Stimulated activated CD4-positive, alpha-beta T cell treated with anti-CD3 and anti-CD28 coated beads, Interleukin-15, amount 100 ng/mL, for 48 hours (primary cell): ENCODE measurements around the gene ODAD4.
"Not testable (repeated sequence)": the region's sequence is repeated elsewhere in the genome, so short reads cannot be mapped to it uniquely, and the experiment has no call there.

ENCODE experiments used
- DNase-seq, 2 donors: peaks; one replicate each; pipeline ENCODE4 v3.0.0-alpha.2; 2020; ENCODE audit warnings: low read depth in 2 of 2

Gene ODAD4

DNA sequence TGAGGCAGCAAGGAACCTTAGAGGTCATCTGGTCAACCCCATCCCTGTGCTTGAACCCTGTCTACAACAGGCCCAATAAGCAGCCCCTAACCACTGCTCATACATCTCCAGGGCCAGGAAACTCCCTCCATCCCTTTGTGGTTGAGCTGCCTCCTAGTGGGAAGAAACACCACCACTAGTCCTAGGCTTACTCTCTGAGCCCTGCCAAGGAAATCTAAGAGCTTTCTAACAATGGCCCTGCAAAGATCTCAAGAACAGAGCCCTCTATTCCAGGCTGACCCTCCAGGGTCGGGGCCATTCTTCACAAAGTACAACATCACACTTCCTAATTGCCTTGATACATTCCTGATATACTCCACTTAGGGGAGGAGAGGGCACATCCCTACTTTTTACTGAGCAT is 17.5 kb upstream of the ODAD4 start:
- DNase-seq = no peak

GRCh38 chr17:41913798-41914197 is 16.6 kb upstream of the ODAD4 start:
- no peak for DNase-seq

DNA sequence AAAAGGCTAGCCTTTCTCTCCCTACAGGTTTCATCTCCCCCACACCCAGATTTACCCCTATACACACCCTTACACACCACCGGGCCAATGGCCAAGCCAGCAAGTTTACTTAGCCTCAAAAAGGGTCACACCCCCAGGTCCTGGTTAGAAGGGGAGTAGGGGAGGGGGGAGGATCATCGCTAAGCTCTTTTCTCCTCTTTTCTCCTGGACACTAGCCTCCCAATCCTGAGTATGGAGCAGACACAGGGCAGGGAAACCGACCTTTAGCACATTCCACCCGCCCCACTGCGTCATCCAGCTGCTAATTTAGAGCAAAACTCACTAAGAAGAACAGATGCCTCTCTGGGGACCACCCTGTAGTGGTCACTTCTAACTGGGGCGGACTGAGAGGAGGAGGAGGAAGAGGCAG is 16.1 kb upstream of the ODAD4 start:
- no peak for DNase-seq

GRCh38 chr17:41915020-41915419 is 15.4 kb upstream of the ODAD4 start:
- DNase-seq = no peak

- no peak for DNase-seq
Measured at GRCh38 chr17:41915566-41915965, 14.9 kb upstream of the ODAD4 start.

DNA sequence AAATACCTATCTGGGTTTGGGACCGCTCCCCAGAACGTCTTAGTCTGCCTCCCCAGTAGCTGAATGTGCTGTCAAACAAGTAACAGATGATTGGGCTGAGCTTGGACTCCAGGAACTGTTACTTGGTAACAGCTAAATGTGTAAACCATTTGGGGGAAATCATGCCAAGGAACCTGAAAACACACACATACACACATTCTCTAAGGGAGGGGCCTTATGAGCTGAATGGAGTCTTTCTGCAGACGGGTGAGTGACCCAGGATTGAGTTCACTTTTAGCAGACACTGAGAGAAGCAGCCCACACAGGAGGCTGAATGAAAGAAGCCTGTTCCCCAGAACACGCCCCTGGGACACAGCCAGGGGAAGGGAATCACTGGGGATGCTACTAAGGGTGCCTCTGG is 13.2 kb upstream of the ODAD4 start:
- no peak for DNase-seq

GRCh38 chr17:41917679-41918313 is 12.6 kb upstream of the ODAD4 start:
- DNase-seq = peak in 1 of 2 donors; percentile 19

DNA sequence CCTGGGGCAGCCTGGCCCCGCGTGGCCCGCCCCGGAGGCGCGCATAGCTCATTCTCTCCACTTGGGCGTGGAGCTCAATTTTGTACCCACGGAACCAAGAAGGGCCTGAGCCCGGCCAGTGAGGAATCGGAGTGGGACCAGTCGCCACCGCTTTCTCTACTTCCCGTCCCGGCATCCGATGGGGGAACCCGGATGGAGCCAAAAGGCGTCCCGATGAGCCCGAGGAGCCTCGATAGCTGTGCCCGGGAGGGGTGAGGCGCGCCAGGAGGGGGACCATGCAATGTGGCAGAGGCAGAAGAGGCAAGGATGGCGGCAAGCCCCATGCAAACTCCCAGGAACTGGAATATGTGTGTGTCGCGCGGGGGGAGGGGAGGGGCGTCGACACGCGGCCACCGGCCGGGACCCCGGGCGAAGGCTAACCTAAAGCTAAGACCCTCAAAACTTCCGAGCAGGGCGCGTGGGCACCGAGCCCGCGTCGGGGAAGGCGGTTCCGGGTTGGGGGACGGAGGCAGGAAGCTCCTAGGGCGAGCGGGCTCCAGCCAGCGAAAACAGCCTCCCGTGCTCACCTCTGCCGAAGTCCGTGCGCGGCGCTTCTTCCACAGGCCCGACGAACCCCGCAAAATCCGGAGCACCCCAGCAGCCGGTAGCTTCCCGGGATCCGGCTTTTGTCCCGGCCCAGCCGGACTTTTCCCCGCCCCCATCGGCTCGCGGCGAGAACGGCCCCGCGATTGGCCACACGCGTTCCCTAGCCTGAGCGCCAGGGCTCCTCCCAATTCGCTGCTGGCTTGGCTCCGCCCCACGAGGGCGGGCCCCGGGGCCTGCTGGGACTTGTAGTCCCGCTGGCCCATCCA is 11.9 kb upstream of the ODAD4 start, which contains the start of gene ACLY:
TSS of gene ACLY (minus strand) at position 638 of the 851 bp plus-strand sequence. CDS start 5,078 bp downstream, outside the sequence.
- peak; percentile 93 to 97 for DNase-seq

DNA sequence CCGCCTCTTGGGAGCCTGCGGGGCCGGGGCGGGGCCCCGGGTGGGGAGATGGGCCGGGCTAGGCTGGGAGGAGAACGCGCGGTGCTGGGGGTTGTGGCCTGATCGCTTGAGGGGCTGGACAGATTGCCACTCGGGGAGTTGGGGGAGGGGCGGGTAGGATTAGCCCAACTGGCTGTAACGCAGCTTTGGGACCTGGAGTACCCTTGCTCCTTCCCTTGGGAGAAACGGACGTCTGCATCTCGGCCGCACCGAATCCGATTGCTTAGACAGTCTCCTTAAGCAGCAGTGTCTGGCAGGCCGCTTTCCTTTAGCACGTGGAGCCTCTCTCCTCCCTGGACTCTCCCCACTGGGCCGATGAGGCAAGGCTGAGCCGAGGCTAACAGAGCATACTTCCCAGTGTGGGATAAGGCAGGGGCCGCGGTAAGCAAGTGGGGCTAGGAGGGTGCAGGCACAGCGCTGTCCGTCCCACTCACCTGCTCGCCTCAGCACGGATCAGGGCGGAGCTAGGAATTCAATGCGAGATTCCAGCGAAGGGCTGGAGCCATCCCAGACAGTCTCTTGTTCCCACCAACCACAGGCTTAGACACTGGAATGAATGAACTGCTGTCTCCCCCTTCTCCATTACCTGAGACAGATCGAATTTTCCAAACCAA is 11.1 kb upstream of the ODAD4 start:
- no peak for DNase-seq

DNA sequence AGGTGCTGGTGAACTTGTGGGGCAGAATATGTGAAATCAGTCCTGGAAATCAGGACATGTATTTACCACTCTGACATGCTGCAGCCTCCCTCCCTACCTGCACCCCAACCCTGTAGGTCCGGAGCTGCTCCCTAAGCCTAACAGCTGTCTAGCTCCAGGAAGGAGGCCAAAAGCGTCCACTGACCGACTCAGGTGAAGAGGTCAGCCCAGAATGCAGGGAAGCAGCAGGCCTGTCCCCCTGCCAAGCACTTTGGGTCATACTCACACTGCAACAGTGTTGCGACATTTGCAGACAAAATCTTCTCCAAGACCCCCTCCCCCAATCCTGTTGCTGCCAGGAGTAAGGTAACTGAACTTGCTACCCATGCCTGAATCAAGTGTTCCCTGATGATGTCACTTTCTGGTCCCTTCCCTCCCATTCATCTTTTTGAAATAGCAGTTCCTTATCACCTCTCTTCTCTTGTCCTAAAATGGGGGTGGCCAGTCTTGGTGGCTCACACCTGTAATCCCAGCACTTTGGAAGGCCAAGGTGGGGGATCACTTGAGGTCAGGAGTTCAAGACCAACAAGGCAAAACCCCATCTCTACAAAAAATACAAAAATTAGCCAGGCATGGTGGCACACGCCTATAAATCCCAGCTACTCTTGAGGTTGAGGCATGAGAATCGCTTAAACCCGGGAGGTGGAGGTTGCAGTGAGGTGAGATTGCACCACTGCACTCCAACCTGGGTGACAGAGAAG is 10.4 kb upstream of the ODAD4 start:
- DNase-seq = no peak

GRCh38 chr17:41920580-41920955 is 9.8 kb upstream of the ODAD4 start:
- no peak for DNase-seq

- DNase-seq = no peak
Measured at GRCh38 chr17:41925991-41926590, 4.3 kb upstream of the ODAD4 start.

- DNase-seq = no peak
Measured at GRCh38 chr17:41928693-41929251, 1.6 kb upstream of the ODAD4 start.

DNA sequence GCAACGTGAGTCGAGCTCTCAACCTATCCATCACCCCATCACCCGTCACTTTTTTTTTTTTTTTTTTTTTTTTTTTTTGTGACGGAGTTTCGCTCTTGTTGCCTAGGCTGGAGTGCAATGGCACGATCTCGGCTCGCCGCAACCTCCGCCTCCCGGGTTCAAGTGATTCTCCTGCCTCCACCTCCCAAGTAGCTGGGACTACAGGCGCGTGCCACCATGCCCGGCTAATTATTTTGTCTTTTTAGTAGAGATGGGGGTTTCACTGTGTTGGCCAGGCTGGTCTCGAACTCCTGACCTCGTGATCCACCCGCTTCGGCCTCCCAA is 378 bp downstream of the ODAD4 start:
- not testable (repeated sequence) for DNase-seq

DNA sequence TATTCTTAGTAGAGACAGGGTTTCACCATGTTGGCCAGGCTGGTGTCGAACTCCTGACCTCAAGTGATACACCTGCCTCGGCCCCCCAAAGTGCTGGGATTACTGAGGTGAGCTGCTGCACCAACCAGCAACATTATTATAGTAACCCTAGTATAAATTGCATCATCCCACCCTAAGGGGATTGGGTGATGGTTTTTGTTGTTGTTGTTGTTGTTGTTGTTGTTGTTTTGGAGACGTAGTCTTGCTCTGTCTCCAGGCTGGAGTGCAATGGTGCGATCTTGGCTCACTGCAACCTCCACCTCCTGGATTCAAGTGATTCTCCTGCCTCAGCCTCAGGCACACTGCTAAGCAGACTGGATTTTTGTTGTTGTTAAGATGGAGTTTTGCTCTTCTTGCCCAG is 1.3 kb downstream of the ODAD4 start:
- DNase-seq = not testable (repeated sequence)

- no peak for DNase-seq
Measured at GRCh38 chr17:41932816-41933389, 2.5 kb downstream of the ODAD4 start.

- no peak for DNase-seq
Measured at GRCh38 chr17:41935641-41936040, 5.2 kb downstream of the ODAD4 start.

DNA sequence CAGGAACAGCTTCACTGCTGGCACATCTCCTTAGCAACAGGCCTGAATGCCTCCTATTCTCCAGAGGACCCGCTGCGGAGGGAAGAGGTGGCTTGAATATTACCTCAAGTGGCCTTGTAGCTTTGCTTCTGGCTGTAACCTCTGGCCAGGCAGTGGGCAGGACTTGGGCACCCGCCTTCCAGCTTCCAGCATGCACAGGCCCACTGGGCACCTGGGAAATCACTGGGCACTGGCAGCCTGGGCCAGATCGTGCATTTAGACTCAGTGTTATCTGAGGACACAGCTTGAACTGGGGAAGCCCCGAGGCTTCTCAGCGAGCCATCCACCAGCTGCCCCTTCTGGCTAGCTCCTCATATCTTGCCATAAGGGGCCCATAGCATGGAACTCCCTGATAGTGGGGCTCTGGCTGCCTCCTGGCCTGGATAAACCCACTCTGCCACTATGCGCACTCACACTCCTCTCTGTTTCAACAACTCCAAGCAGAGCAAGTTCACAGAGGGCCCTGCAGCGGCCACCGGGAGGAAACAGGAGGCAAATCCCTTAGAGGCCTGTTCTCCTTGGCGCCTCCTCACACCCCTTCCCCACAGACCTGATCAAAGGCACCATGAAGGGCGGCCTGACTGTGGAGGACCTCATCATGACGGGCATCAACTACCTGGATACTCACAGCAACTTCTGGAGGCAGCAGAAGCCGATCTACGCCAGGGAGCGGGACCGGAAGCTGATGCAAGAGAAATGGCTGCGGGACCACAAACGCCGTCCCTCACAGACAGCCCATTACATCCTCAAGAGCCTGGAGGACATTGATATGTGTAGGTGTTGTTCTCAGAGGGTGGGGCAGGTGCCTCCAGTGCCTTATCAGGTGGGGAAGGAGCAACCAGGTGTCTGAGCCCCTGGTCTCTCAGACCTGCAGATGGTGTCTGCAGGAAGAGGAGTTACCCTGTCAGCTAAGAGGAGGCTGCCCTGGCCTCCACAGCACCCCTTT is 7.8 kb downstream of the ODAD4 start:
- no peak for DNase-seq

DNA sequence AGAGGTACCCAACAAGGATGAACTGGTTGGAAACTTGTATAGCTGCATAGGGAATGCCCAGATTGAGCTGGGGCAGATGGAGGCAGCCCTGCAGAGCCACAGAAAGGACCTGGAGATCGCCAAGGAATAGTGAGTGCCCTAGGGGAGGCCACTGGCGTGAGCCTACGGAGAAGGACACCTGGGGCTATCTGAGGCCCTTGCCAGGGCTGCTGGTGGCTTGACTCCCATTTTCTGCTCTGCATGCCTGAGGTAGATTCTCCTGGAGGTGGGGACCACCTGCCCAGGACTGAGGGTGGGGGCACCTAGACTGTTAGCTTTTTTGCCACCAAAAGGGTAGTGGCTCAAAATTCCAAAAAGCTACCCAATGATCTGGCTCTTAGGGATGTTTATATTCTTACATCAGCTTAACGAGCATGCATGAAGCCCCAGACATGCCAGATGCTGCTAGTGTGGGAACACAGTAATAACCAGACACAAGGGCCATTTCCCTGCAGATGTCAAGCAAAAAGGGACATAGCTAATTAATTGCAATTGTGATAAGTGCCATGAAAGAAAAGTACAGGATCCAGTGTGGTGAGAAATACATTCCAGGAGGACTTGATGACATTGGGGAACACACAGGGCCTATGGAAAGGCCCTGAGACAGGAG is 8.8 kb downstream of the ODAD4 start:
- DNase-seq = no peak
